Astrocyte of the cerebellum (primary cell): ENCODE measurements around the gene BTBD16.

Source experiments
- DNase-seq: peaks from one replicate; pipeline ENCODE4 v3.0.0-alpha.2; 2011; ENCODE audit warnings: low read depth
- H3K4me3 ChIP-seq: 2 replicates; pipeline ENCODE4 v1.5.1; 2011; ENCODE audit warnings: mild to moderate bottlenecking, low read depth, low read length, moderate library complexity
- CTCF ChIP-seq: IDR thresholded peaks from 2 replicates; pipeline ENCODE4 v1.5.1; 2012; ENCODE audit warnings: low read length, low read depth, moderate library complexity, mild to moderate bottlenecking; ENCODE audit errors: missing control alignments
- in situ Hi-C: cut with HindIII; loops from 2 replicates; pipeline ENCODE4 v1.10.0; 2017; ENCODE audit warnings: low sequenced_read_pairs

BTBD16 gene

GRCh38 chr10:122343135-122343800 is 72.2 kb downstream of the BTBD16 start:
- no peak overlapping the region for H3K4me3 ChIP-seq
- DNase-seq, result no peak
- in situ Hi-C loops, result no loop called here

GRCh38 chr10:122343936-122344335 is 72.8 kb downstream of the BTBD16 start:
- H3K4me3 ChIP-seq, result no peak overlapping the region
- DNase-seq, result no peak
- no peak for TF ChIP-seq CTCF
- in situ Hi-C loops, result no loop called here

More at GRCh38 chr10:122343135-122343800, 72.2 kb downstream of the BTBD16 start:
- no peak for TF ChIP-seq CTCF

- TF ChIP-seq CTCF, result no peak
- in situ Hi-C loops, result no loop called here
Measured at GRCh38 chr10:122344741-122345258, 73.7 kb downstream of the BTBD16 start.

GRCh38 chr10:122346326-122346950 is 75.3 kb downstream of the BTBD16 start:
- in situ Hi-C loops, result no loop called here
- no peak for TF ChIP-seq CTCF
- DNase-seq, result no peak
- H3K4me3 ChIP-seq, result no peak overlapping the region

More at GRCh38 chr10:122344741-122345258, 73.7 kb downstream of the BTBD16 start:
- DNase-seq, result no peak
- no peak overlapping the region for H3K4me3 ChIP-seq

- DNase-seq, result no peak
- no peak overlapping the region for H3K4me3 ChIP-seq
- TF ChIP-seq CTCF, result no peak
- in situ Hi-C loops, result no loop called here
Measured at GRCh38 chr10:122347170-122347841, 76.2 kb downstream of the BTBD16 start.

GRCh38 chr10:122348512-122348911 is 77.4 kb downstream of the BTBD16 start:
- no peak overlapping the region for H3K4me3 ChIP-seq
- in situ Hi-C loops, result no loop called here
- TF ChIP-seq CTCF, result no peak
- DNase-seq, result no peak
